GM10248 (cell line): ENCODE results near the gene SULT1B1.

Experiments used
- CTCF ChIA-PET: fragments of 300-600 bp; sonication (Branson Sonifier 250); formaldehyde crosslinking; extraction: SDS; loops from one replicate; lab custom pipeline; 2021; ENCODE audit warnings: antibody characterized with exemption; lab: Yijun Ruan, JAX
- POLR2A ChIA-PET: fragments of 350-650 bp; sonication (Branson Sonifier 250); formaldehyde crosslinking; extraction: SDS; loops from one replicate; lab custom pipeline; 2020; ENCODE audit warnings: antibody characterized with exemption; lab: Yijun Ruan, JAX
- DNase-seq: peaks from one replicate; pipeline ENCODE4 v3.0.0; 2012; ENCODE audit errors: extremely low spot score
- CTCF ChIP-seq: IDR thresholded peaks from 2 replicates; pipeline ENCODE4 v1.5.1; 2012; ENCODE audit warnings: mild to moderate bottlenecking, low read depth; ENCODE audit errors: extremely low read depth, missing control alignments, control extremely low read depth

Gene SULT1B1

GRCh38 chr4:69743476-69744156, 16.8 kb downstream of the SULT1B1 start:
- DNase-seq, result no peak
- CTCF ChIA-PET, result interaction anchor here (0.8 to 1.6 kb wide), 3 partner anchors 12 to 33 kb away, joined by 3 to 4 read pairs (median 3); no protein-coding TSS in a partner anchor
- POLR2A ChIA-PET, result no interaction called here
- TF ChIP-seq CTCF, result no peak

GRCh38 chr4:69742596-69742995, 17.8 kb downstream of the SULT1B1 start:
- no peak for DNase-seq
- POLR2A ChIA-PET, result no interaction called here
- TF ChIP-seq CTCF, result no peak
- CTCF ChIA-PET, result interaction anchor here (0.9 to 1.6 kb wide), 3 partner anchors 10 to 34 kb away, joined by 3 to 4 read pairs (median 3); no protein-coding TSS in a partner anchor

- no peak for DNase-seq
- no peak for TF ChIP-seq CTCF
- POLR2A ChIA-PET, result no interaction called here
- CTCF ChIA-PET, result no interaction called here
Measured at GRCh38 chr4:69738872-69739271, 21.5 kb downstream of the SULT1B1 start.

GRCh38 chr4:69735119-69735518, 25.3 kb downstream of the SULT1B1 start:
- no peak for TF ChIP-seq CTCF
- ChIA-PET CTCF (no interaction called here), POLR2A (no interaction called here)
- no peak for DNase-seq

- POLR2A ChIA-PET, result no interaction called here
- no peak for DNase-seq
- TF ChIP-seq CTCF, result no peak
- CTCF ChIA-PET, result interaction anchor here (1.2 kb wide), 1 partner anchor 11 kb away, joined by 3 read pairs; no protein-coding TSS in a partner anchor
Measured at GRCh38 chr4:69731847-69732246, 28.6 kb downstream of the SULT1B1 start.

GRCh38 chr4:69731241-69731640, 29.2 kb downstream of the SULT1B1 start:
- POLR2A ChIA-PET, result no interaction called here
- CTCF ChIA-PET, result interaction anchor here (1.2 kb wide), 1 partner anchor 12 kb away, joined by 3 read pairs; no protein-coding TSS in a partner anchor
- no peak for DNase-seq
- no peak for TF ChIP-seq CTCF

- DNase-seq, result no peak
- CTCF ChIA-PET, result no interaction called here
- no peak for TF ChIP-seq CTCF
- POLR2A ChIA-PET, result no interaction called here
Measured at GRCh38 chr4:69730002-69730401, 30.4 kb downstream of the SULT1B1 start.
